MCF 10A (cell line): ENCODE results near the gene ZBTB7C. TPM values are rescaled to one million over a fixed set of nuclear protein-coding genes. Genes with fewer than 3 reads are reported as not detected.

Source experiments
- BruUV-seq: library from RNA; stranded (reverse); fragments of 400-500 nt; replicated peaks from 2 replicates; lab custom pipeline; 2021; lab: Mats Ljungman, UMichigan
- CTCF ChIA-PET: fragments of 300-600 bp; sonication (Branson Sonifier 250); formaldehyde crosslinking; extraction: SDS; loops from one replicate; lab custom pipeline; 2021; ENCODE audit warnings: antibody characterized with exemption, inconsistent platforms; lab: Yijun Ruan, JAX
- POLR2A ChIA-PET: fragments of 300-600, 350-650 bp; sonication (Branson Sonifier 250); formaldehyde crosslinking; extraction: SDS; loops from one replicate; lab custom pipeline; 2020; ENCODE audit warnings: antibody characterized with exemption, inconsistent platforms; lab: Yijun Ruan, JAX
- DNase-seq: peaks from one replicate; pipeline ENCODE4 v3.0.0-alpha.2; 2018; ENCODE audit not compliant: unreplicated experiment
- H3K27ac Mint-ChIP-seq: one replicate; pipeline ENCODE4 v1.8.0; 2022; ENCODE audit warnings: mild to moderate bottlenecking, low read depth, mixed read lengths; ENCODE audit not compliant: unreplicated experiment
- H3K27me3 Mint-ChIP-seq: one replicate; pipeline ENCODE4 v1.8.0; 2022; ENCODE audit warnings: mixed read lengths; ENCODE audit not compliant: insufficient read depth, unreplicated experiment
- H3K36me3 Mint-ChIP-seq: one replicate; pipeline ENCODE4 v1.8.0; 2022; ENCODE audit warnings: mild to moderate bottlenecking, moderate library complexity, mixed read lengths; ENCODE audit not compliant: insufficient read depth, unreplicated experiment
- H3K4me1 Mint-ChIP-seq: one replicate; pipeline ENCODE4 v1.8.0; 2022; ENCODE audit warnings: mixed read lengths; ENCODE audit not compliant: insufficient read depth, unreplicated experiment
- H3K4me3 Mint-ChIP-seq: one replicate; pipeline ENCODE4 v1.8.0; 2022; ENCODE audit warnings: mild to moderate bottlenecking, moderate library complexity, mixed read lengths; ENCODE audit not compliant: unreplicated experiment
- H3K9me3 Mint-ChIP-seq: one replicate; pipeline ENCODE4 v1.8.0; 2022; ENCODE audit warnings: mixed read lengths; ENCODE audit not compliant: unreplicated experiment
- CTCF ChIP-seq: fragments of 200-600 bp; IDR thresholded peaks from one replicate; pipeline ENCODE4 v1.8.0; 2022; ENCODE audit warnings: antibody characterized with exemption, mild to moderate bottlenecking; ENCODE audit not compliant: unreplicated experiment
- intact Hi-C: fragments of 100-400 bp; cut with micrococcal nuclease; formaldehyde crosslinking; loops from 2 replicates; pipeline ENCODE4 v1.14.1; 2022
- total RNA-seq: library from RNA; stranded (reverse); gene quantifications from 2 replicates; pipeline ENCODE4 v1.2.3, GENCODE V29; 2022

ZBTB7C gene
- total RNA-seq, 1 experiment from 2014 or later, result 0.42 TPM

GRCh38 chr18:48136051-48136826, 272.9 kb downstream of the ZBTB7C start:
- peaks cover 39% of the 10 kb centered on the region for H3K4me1 Mint-ChIP-seq
- no peaks in the 10 kb centered on the region for H3K9me3 Mint-ChIP-seq
- CTCF ChIA-PET, result interaction anchor here (0.6 kb wide), 4 partner anchors 95 to 1513 kb away, joined by 3 to 4 read pairs (median 3); no protein-coding TSS in a partner anchor
- POLR2A ChIA-PET, result no interaction called here
- H3K27me3 Mint-ChIP-seq, result no peaks in the 10 kb centered on the region
- no TSS peak for BruUV-seq
- DNase-seq, result peak; percentile 11
- intact Hi-C loops, result no loop called here
- no peaks in the 10 kb centered on the region for H3K36me3 Mint-ChIP-seq
- H3K27ac Mint-ChIP-seq, result no peak overlapping the region
- no peak for TF ChIP-seq CTCF
- peak overlapping the region; percentile 72 for H3K4me3 Mint-ChIP-seq

- H3K9me3 Mint-ChIP-seq, result no peaks in the 10 kb centered on the region
- DNase-seq, result no peak
- peak overlapping the region; percentile 72 for H3K4me3 Mint-ChIP-seq
- peaks cover 39% of the 10 kb centered on the region for H3K4me1 Mint-ChIP-seq
- no peaks in the 10 kb centered on the region for H3K36me3 Mint-ChIP-seq
- BruUV-seq, result no TSS peak
- intact Hi-C loops, result no loop called here
- H3K27ac Mint-ChIP-seq, result no peak overlapping the region
- ChIA-PET POLR2A (no interaction called here), CTCF (interaction anchor here (0.6 kb wide), 3 partner anchors 170 to 1514 kb away, joined by 3 read pairs; no protein-coding TSS in a partner anchor)
- no peak for TF ChIP-seq CTCF
- H3K27me3 Mint-ChIP-seq, result no peaks in the 10 kb centered on the region
These were observed 273.7 kb downstream of the ZBTB7C start for GRCh38 chr18:48135436-48135966.

GRCh38 chr18:48134609-48135008, 274.6 kb downstream of the ZBTB7C start:
- DNase-seq, result no peak
- intact Hi-C loops, result no loop called here
- BruUV-seq, result no TSS peak
- no peak for TF ChIP-seq CTCF
- no peak overlapping the region for H3K27ac Mint-ChIP-seq
- H3K4me1 Mint-ChIP-seq, result peaks cover 32% of the 10 kb centered on the region
- H3K36me3 Mint-ChIP-seq, result no peaks in the 10 kb centered on the region
- ChIA-PET POLR2A (interaction anchor here (1.2 kb wide), 1 partner anchor 18 kb away, joined by 3 read pairs; no protein-coding TSS in a partner anchor), CTCF (interaction anchor here (0.6 to 0.7 kb wide), 2 partner anchors 57 to 984 kb away, joined by 3 read pairs; no protein-coding TSS in a partner anchor)
- H3K27me3 Mint-ChIP-seq, result no peaks in the 10 kb centered on the region
- H3K4me3 Mint-ChIP-seq, result no peak overlapping the region
- no peaks in the 10 kb centered on the region for H3K9me3 Mint-ChIP-seq

- Mint-ChIP-seq H3K27me3 (no peaks in the 10 kb centered on the region), H3K4me3 (peak overlapping the region; percentile 1), H3K4me1 (peaks cover 25% of the 10 kb centered on the region), H3K9me3 (no peaks in the 10 kb centered on the region), H3K27ac (peak overlapping the region; percentile 65), H3K36me3 (no peaks in the 10 kb centered on the region)
- CTCF ChIA-PET, result interaction anchor here (0.6 to 0.7 kb wide), 2 partner anchors 29 to 58 kb away, joined by 3 read pairs; no protein-coding TSS in a partner anchor
- BruUV-seq, result no TSS peak
- peak; percentile 57 for DNase-seq
- TF ChIP-seq CTCF, result no peak
- POLR2A ChIA-PET, result interaction anchor here (1.2 kb wide), 1 partner anchor 19 kb away, joined by 3 read pairs; no protein-coding TSS in a partner anchor
- intact Hi-C loops, result no loop called here
These were observed 275.4 kb downstream of the ZBTB7C start for GRCh38 chr18:48133671-48134251.
